IMR-90 (cell line): Measurements from ENCODE around the gene CEMIP2. TPM values are rescaled to one million over a fixed set of nuclear protein-coding genes. Genes with fewer than 3 reads are reported as not detected.
A peak's percentile ranks its signal among the peaks of the same experiment; 100 is the strongest.

ENCODE experiments used
- ATAC-seq: fragments of 200-7000 bp; cut with Tn5 transposase; 2 replicates; pipeline ENCODE4 v1.9.1; 2020; ENCODE audit warnings: low read depth, mild to moderate bottlenecking, moderate library complexity
- BruUV-seq: library from RNA; stranded (reverse); fragments of 400-500 nt; replicated peaks from 2 replicates; lab custom pipeline; 2021; lab: Mats Ljungman, UMichigan
- CTCF ChIA-PET: fragments of 300-600 bp; formaldehyde crosslinking; extraction: SDS; loops from one replicate; lab custom pipeline; 2021; ENCODE audit warnings: antibody characterized with exemption; lab: Yijun Ruan, JAX
- POLR2A ChIA-PET: fragments of 300-600 bp; sonication (Branson Sonifier 250); formaldehyde crosslinking; loops from one replicate; lab custom pipeline; 2022; ENCODE audit warnings: antibody characterized with exemption; ENCODE audit not compliant: unreplicated experiment; lab: Charles Lee
- DNase-seq: peaks from one replicate; pipeline ENCODE4 v3.0.0; 2013
- H2AFZ ChIP-seq: replicated peaks from 2 replicates; pipeline ENCODE3; 2013; ENCODE audit warnings: low read length, mild to moderate bottlenecking; ENCODE audit not compliant: poor library complexity
- H2AK5ac ChIP-seq: 2 replicates; pipeline ENCODE4 v1.6.1; 2013; ENCODE audit warnings: low read depth, low read length, inconsistent platforms
- H2AK9ac ChIP-seq: replicated peaks from 2 replicates; pipeline ENCODE3; 2013; ENCODE audit warnings: mild to moderate bottlenecking, low read depth, low read length, moderate library complexity; ENCODE audit not compliant: poor library complexity
- H2BK120ac ChIP-seq: 2 replicates; pipeline ENCODE4 v1.6.1; 2013; ENCODE audit warnings: low read depth, low read length, inconsistent platforms
- H2BK15ac ChIP-seq: 3 replicates; pipeline ENCODE4 v1.6.1; 2013; ENCODE audit warnings: low read depth, low read length, inconsistent platforms
- H2BK20ac ChIP-seq: 2 replicates; pipeline ENCODE4 v1.6.1; 2013; ENCODE audit warnings: low read depth, mild to moderate bottlenecking, inconsistent platforms, low read length, moderate library complexity
- H2BK5ac ChIP-seq: 2 replicates; pipeline ENCODE4 v1.6.1; 2013; ENCODE audit warnings: mild to moderate bottlenecking, low read depth, low read length, inconsistent platforms; ENCODE audit not compliant: poor library complexity, severe bottlenecking
- H3K14ac ChIP-seq: replicated peaks from 2 replicates; pipeline ENCODE4 v1.6.1; 2013; ENCODE audit warnings: low read depth, low read length, inconsistent platforms
- H3K18ac ChIP-seq: 2 replicates; pipeline ENCODE4 v1.6.1; 2013; ENCODE audit warnings: low read depth, low read length, control low read depth
- H3K23ac ChIP-seq: 2 replicates; pipeline ENCODE4 v1.6.1; 2013; ENCODE audit warnings: low read depth, low read length, inconsistent platforms
- H3K27ac ChIP-seq: 2 replicates; pipeline ENCODE4 v1.5.1; 2013; ENCODE audit warnings: mild to moderate bottlenecking, control low read depth, low read length; ENCODE audit not compliant: insufficient read depth
- H3K27me3 ChIP-seq: 2 replicates; pipeline ENCODE4 v1.6.1; 2013; ENCODE audit warnings: low read length; ENCODE audit not compliant: control insufficient read depth, insufficient read depth
- H3K36me3 ChIP-seq: 2 replicates; pipeline ENCODE4 v1.6.1; 2013; ENCODE audit warnings: low read length, mixed read lengths; ENCODE audit not compliant: control insufficient read depth, insufficient read depth
- H3K4ac ChIP-seq: 2 replicates; pipeline ENCODE4 v1.6.1; 2013; ENCODE audit warnings: low read depth, low read length, inconsistent platforms
- H3K4me1 ChIP-seq: 2 replicates; pipeline ENCODE4 v1.6.1; 2013; ENCODE audit warnings: low read length, mixed read lengths; ENCODE audit not compliant: control insufficient read depth, insufficient read depth
- H3K4me2 ChIP-seq: 2 replicates; pipeline ENCODE4 v1.6.1; 2013; ENCODE audit warnings: low read depth, mild to moderate bottlenecking, control low read depth, low read length, moderate library complexity
- H3K4me3 ChIP-seq: 2 replicates; pipeline ENCODE4 v1.5.1; 2013; ENCODE audit warnings: low read depth, mild to moderate bottlenecking, control low read depth, low read length, moderate library complexity; ENCODE audit not compliant: insufficient read depth
- H3K56ac ChIP-seq: 2 replicates; pipeline ENCODE4 v1.6.1; 2013; ENCODE audit warnings: low read length, inconsistent platforms; ENCODE audit not compliant: insufficient read depth; ENCODE audit errors: extremely low read depth
- H3K79me1 ChIP-seq, 2 experiments: 2 replicates each; pipeline ENCODE4 v1.6.1; 2013; ENCODE audit warnings: low read length in 2 of 2, inconsistent platforms in 1 of 2, low read depth in 1 of 2
- H3K9ac ChIP-seq: 2 replicates; pipeline ENCODE4 v1.6.1; 2013; ENCODE audit warnings: low read depth, low read length, control low read depth
- H3K9me1 ChIP-seq: 2 replicates; pipeline ENCODE4 v1.6.1; 2013; ENCODE audit warnings: low read length, inconsistent platforms; ENCODE audit not compliant: insufficient read depth
- H3K9me3 ChIP-seq: 2 replicates; pipeline ENCODE4 v1.6.1; 2013; ENCODE audit warnings: low read length; ENCODE audit not compliant: control insufficient read depth, insufficient read depth
- H4K20me1 ChIP-seq: 2 replicates; pipeline ENCODE4 v1.6.1; 2013; ENCODE audit warnings: low read length, inconsistent platforms; ENCODE audit not compliant: insufficient read depth
- H4K5ac ChIP-seq: 2 replicates; pipeline ENCODE4 v1.6.1; 2013; ENCODE audit warnings: mild to moderate bottlenecking, low read depth, low read length, control low read depth
- H4K8ac ChIP-seq, 2 experiments: 2 replicates each; pipeline ENCODE4 v1.6.1; 2013; ENCODE audit warnings: low read depth in 2 of 2, low read length in 2 of 2, control low read depth in 1 of 2, inconsistent platforms in 1 of 2
- H4K91ac ChIP-seq: 2 replicates; pipeline ENCODE4 v1.6.1; 2013; ENCODE audit warnings: low read depth, low read length, inconsistent platforms; ENCODE audit not compliant: insufficient read depth
- SMC3 ChIP-seq: fragments of 150-350 bp; IDR thresholded peaks from 2 replicates; pipeline ENCODE4 v1.6.1; 2016; ENCODE audit warnings: low read depth, mild to moderate bottlenecking, antibody characterized with exemption, low read length, moderate library complexity
- WGBS, 2 experiments: methylation state at CpG; one replicate each; pipeline versions ENCODE4 v1.1.5 to v1.1.7; 2013; ENCODE audit warnings: missing lambda C conversion rate in 2 of 2; ENCODE audit not compliant: insufficient read length in 1 of 2; ENCODE audit errors: extremely low coverage in 2 of 2; 5-methylcytosine and 5-hydroxymethylcytosine counted together
- dilution Hi-C: fragments of 300-500 bp; cut with HindIII; formaldehyde crosslinking; loops from one replicate; pipeline ENCODE4 v1.14.3; 2018; ENCODE audit warnings: low sequenced_read_pairs; ENCODE audit not compliant: unreplicated experiment
- in situ Hi-C: fragments of 300-500 bp; cut with MboI; formaldehyde crosslinking; loops from 3 replicates; pipeline ENCODE4 v1.14.3; 2019; ENCODE audit warnings: low sequenced_read_pairs, inconsistent platforms, mixed read lengths
- intact Hi-C: fragments of 100-400 bp; cut with micrococcal nuclease; formaldehyde crosslinking; loops from 2 replicates; pipeline ENCODE4 v1.10.0; 2022
- polyA plus RNA-seq, 3 experiments: library from polyadenylated mRNA; depleted of rRNA; stranded (reverse); fragments of >200 nt; gene quantifications; 2 replicates each; pipeline ENCODE4 v1.2.3, GENCODE V29; 2012; ENCODE audit warnings: low replicate concordance in 1 of 3
- total RNA-seq: library from RNA; depleted of rRNA; stranded (reverse); fragments of >200 nt; gene quantifications from 2 replicates; pipeline ENCODE4 v1.2.3, GENCODE V29; 2012

Gene CEMIP2
- total and polyA plus RNA-seq, 2 of the 4 experiments (the other 2 are of a cell fraction), result 65.2 to 67.4 TPM

- no peak overlapping the region for H2AK5ac ChIP-seq
- no peak for TF ChIP-seq SMC3
- intact Hi-C loops, result no loop called here
- no peak overlapping the region for H4K8ac ChIP-seq
- H3K27ac ChIP-seq, result no peak overlapping the region
- H3K9me1 ChIP-seq, result peaks cover 3% of the 10 kb centered on the region; the same call in 1 of the 2 replicates
- H3K4me1 ChIP-seq, result no peaks in the 10 kb centered on the region; the same call in 1 of the 2 replicates
- H4K5ac ChIP-seq, result no peak overlapping the region
- ATAC-seq (peak; percentile 54; the same call in 1 of the 2 replicates), DNase-seq (no peak)
- H3K4me2 ChIP-seq, result no peak overlapping the region
- H3K14ac ChIP-seq, result no peak overlapping the region
- in situ Hi-C loops, result no loop called here
- ChIA-PET POLR2A (no interaction called here), CTCF (interaction anchor here (2.0 kb wide), 1 partner anchor 10 kb away, joined by 8 read pairs; no protein-coding TSS in a partner anchor)
- H3K23ac ChIP-seq, result no peak overlapping the region
- no peak overlapping the region for H3K4me3 ChIP-seq
- H3K9ac ChIP-seq, result no peak overlapping the region
- no peak overlapping the region for H2BK15ac ChIP-seq
- no CpG with 5 or more reads among the region's 1 CpG for WGBS, 2 experiments
- no peak overlapping the region for H2BK5ac ChIP-seq
- H3K36me3 ChIP-seq, result peaks cover 23% of the 10 kb centered on the region
- H3K18ac ChIP-seq, result no peak overlapping the region
- H3K56ac ChIP-seq, result no peak overlapping the region
- H2BK20ac ChIP-seq, result no peak overlapping the region
- H3K4ac ChIP-seq, result no peak overlapping the region
- dilution Hi-C loops, result no loop called here
- peaks cover 4 to 22% of the 10 kb centered on the region in 2 experiments; a peak in 3 of 4 replicates for H3K79me1 ChIP-seq
- H4K91ac ChIP-seq, result no peak overlapping the region
- no TSS peak for BruUV-seq
- no peaks in the 10 kb centered on the region for H3K9me3 ChIP-seq
- no peak overlapping the region for H2AFZ ChIP-seq
- H3K27me3 ChIP-seq, result no peaks in the 10 kb centered on the region
- H2AK9ac ChIP-seq, result no peak overlapping the region
- H4K20me1 ChIP-seq, result no peaks in the 10 kb centered on the region
- H2BK120ac ChIP-seq, result no peak overlapping the region
Measured at GRCh38 chr9:71706176-71706575, 62.1 kb downstream of the CEMIP2 start.
